ELF-1 (cell line): ENCODE measurements around the gene CCNG2.
A peak's percentile ranks its signal among the peaks of the same experiment; 100 is the strongest.

Experiments used
- DNase-seq: peaks from one replicate; pipeline ENCODE4 v3.0.0-alpha.2; 2016; ENCODE audit warnings: low read depth, low spot score

The CCNG2 gene

DNA sequence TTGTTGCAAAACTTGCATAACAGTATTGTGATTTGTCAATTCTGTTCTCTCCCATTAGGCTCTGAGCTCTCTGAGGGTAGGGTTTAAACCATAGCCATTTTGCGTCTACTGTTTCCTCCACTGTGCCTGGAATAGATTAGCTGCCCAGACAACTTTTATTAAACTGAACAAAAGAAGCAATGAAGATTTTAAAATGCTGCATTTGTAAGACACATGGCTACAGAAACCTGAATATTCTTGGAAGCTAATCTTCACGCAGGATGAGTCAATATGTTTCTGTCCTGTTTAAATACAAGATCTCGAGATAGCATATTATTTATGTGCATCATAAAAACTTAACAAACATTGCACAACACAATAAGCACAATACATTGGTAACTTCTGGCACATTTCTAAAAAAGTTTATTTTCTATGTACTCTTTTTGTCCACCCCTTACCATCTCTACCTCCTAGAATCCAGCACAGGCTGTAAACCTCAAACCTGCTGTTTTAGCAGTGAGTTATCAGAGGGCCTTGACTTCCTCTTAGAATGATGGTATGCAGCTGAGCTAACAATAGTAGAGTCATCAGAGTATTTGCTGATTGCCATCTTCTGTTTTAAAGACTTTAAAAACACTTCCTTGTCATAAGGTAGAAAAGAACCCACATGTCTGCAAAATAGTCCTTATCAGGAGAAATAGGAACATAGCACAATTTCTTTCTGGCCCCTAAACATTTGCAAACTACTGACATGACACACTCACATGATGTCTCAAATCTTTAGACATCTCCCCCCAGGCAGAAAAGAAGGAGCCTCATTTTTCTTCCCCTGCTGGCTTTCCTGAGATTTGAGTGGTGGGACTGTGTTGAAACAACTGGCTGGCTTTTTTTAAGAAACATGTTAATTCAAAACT is 10.6 kb upstream of the CCNG2 start:
- no peak for DNase-seq

DNA sequence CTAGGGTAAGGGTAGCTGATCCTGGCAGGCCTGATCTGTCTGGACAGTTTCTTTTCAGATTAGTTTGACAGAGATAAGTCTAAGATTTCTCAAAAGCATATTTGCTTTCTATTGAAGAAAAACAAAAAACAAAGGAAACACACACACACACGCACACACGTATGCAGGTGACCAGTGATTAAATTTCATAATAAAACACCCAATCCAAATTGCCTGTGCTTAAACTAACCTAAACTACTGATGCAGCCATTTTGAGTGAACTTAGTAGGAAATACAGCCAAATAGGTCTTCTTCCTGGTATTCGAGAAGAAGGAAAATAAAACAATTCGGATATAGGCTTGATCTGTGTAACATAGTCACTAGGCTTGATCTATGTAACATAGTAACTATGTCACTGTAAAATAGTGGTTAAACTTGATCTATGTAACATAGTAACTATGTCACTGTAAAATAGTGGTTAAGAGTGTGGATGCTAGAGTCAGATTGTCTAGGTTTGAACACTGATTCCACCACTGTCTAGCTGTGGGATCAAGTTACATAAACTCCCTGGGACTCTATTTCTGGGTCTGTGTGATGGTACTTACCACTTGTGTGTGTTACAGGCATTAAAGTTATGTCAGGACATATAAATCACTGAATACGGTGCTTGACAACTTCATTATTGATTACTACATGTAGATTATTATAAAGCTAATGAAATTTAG is 9.8 kb upstream of the CCNG2 start:
- DNase-seq, result no peak

DNA sequence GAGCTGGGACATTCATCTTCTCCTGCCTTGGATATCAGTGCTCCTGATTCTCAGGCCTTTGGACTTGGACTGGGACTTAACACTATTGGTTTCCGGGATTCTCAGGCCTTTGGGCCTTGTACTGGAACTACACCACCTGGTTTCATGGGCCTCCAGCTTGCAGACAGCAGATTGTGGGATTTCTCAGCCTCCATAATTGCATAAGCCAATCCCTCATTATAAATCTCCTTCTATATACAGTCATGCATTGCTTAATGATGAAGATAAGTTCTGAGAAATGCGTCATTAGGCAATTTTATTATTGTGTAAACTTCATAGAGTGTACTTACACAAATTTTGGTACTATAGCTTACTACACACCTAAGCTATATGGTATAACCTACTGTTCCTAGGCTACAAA is 8.9 kb upstream of the CCNG2 start:
- DNase-seq, result no peak

DNA sequence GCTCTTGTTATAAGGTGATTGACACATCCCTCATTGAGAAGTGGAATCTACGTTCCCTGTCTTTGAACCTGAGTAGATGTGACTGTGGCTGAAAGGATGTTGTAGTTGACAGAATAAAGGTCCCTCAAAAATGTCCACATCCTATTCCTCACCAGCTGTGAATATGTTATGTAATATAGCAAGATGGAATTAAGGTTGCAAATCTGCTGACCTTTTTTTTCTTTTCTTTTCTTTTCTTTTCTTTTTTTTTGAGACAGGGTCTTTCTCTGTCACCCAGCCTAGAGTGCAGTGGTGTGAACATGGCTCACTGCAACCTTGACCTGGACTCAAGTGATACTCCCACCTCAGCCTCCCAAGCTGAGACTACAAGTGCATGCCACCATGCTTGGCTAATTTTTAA is 7.2 kb upstream of the CCNG2 start:
- no peak for DNase-seq

DNA sequence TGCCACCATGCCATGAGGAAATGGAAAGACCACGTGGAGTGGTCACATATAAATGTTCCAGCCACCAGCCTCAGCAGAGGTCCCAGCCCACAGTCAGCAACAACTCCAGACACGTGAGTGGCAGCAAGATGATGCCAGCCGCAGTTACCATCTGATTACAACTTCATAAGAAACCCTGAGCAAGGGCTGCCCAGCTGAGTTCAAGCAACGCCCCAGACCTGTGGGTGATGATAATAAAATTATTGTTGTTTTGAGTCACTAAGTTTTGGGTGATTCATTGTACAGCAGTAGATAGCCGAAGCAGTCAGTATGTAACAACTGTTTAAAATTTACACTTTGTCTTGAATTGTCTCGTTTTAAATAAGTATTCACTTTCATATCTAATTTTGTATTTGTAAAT is 5.8 kb upstream of the CCNG2 start:
- no peak for DNase-seq

DNA sequence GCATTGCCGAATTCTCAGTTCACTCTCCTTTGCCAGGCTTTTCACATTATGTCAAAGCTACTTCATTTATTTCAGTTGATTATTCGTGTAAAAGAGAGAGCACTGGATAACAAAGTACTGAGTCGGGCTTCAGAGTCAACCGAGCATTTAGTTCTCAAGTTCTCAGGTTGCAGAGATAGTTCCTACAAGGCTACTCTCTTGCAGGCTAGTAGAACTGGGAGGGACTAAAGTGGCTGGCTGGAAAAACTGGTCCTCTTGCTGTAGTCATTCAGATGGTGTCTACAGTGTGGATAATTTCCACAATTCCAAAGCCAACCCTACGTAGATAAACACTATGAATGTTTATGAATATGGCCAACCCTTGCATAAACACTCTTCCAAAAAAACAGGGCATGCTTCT is 4.6 kb upstream of the CCNG2 start:
- no peak for DNase-seq

DNA sequence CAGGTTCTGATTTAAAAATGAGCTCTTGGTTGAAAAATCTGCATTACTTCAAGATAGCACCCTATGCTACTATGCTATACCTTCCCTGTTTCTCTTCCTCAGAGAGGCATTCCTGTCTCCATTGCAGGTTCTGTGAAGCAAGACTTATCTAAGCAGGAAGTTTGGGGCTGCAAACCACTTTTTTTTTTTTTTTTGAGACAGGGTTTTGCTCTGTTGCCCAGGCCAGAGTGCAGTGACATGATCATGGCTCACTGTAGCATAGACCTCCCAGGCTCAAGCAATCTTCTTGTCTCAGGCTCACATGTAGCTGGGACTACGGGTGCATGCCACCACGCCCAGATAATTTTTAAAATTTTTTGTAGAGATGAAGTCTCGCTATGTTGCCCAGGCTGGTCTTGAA is 4.0 kb upstream of the CCNG2 start:
- DNase-seq, result no peak

DNA sequence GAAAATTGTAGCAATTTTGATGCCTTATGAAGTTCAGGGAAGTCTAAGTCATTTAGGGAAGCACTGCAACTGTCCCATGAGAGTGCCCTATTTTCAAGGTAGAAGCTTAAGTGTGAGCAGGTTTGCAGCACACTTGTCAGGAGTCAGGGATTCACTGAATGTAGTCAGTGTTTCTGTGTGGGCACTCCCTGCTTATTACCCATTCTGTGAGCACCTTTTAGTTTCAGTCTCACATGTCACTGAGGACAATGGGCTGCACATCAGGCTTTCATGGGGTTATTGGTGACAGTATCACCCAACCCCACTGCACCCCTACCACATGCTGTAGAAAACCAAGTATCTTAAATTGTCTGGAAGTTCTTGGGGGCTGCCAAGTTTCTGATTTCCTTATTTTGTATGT is 2.9 kb upstream of the CCNG2 start:
- no peak for DNase-seq

DNA sequence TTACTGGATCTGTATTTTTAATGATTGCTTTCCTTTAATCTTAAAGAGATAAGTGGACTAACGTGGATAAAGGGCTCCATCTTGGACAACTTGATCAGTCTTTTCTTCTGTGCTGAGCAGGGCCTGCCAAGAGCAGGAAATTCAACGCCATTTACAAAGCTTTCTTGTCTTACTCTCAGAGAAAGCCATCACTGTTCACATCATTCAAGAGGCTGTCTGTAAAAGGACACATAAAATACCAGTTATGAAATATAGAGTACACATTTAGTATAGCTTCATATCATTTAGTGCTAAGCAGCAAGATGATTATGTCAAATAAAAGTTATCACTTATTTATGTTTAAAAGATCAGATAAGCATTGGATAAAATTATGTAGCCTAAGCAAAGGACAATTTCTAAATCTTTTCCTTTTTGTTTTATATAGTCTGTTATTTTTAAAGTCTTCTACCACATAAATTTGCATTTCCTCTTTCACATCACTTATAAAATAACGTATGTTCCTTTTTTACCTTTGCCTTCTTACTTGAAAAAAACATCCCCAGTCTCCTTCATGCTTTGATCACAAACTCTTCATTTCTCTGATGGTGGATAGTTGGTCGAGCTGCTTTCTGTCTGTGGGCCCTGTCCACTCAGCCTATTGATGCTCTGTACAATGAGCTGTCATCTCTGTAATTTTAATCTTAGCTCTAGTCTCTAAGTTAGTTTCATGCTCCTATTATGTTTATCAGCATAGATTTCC is 2.1 kb upstream of the CCNG2 start:
- DNase-seq, result no peak

DNA sequence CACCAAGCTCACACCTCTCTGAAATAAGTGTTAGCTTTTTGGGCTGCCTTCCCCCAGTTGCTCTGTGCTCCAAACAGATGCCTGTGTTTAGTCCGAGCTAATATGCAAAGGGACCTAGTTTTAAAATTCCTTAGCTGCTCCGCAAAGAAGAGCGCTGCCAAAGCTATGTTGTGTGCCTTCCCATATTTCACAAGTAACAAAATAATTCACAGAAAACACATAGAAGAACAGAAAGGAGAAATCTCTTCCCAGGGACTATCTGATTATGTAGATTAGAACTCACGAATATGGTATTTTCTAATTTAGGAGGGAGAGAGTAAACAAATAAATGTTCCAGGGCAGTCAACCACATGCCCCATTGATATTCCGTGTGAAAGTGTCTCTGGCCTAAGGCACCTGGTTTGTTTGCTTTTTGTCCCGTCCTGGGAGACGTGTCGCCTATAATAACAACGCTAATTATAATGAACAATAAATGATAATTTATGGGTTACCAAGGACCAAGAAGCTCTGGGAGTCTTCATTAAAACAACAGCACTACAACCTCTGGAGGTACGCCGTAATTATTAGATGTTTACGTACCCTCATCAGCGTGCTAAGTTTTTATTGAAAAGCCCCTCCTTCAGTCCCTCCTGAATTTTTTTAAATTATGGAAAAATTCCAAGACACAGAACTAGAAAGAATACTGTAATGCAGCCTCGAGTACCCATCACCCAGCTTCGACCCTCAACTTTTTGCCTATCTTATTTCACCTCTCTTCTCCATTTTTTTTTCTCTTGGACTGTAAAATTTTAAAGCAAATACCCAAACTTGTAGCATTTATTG is 1.2 kb upstream of the CCNG2 start:
- DNase-seq, result peak; percentile 43

DNA sequence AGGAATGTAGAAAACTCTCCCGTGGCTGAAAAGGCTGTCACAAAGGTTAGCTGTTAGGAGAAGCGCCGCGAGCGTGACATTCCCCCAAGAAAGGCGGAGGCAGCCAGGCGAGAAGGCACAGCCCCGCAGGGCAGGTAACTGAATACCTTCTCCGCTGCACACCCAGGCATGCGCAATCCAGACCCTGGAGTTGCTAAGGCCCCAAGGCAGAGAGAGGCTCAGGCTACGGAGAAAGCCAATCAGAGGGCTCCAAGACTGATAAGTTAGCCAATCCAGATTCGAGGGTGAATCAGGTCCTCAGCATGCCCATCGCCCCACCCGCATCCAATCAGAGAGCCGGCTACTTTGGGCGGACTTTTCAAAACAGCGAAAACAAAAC is 485 bp upstream of the CCNG2 start:
- peak; percentile 100 for DNase-seq

DNA sequence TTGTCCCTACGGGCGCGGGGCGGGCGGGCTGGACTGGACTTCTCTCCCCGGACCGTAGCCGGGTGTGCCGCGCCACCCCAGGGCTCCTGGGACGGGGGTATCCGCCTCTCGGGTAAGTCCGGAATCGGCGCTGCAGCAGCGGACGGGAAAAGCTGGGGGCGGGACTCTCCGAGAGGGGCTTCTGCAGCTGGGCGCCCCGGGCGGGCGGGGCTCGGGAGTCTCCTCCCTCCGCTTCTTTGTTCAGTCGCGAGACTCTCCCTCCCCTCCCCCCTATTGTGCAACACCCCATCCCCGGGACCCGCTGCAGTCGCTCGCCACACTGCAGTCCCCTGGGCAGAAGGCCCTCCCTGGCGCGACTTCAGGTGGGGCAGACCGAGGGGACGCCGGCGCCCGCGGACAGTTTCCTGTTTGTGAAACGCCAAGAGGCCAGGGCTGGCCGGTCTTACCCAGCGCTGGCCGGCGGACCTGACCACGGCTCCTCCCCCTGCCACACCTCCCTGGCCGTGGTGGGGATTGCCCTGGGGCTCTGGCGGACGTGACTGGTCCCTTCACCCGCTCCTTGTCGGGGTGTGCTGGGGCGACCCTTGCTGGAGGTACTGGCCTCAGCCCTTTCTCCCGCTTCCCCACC is 966 bp downstream of the CCNG2 start:
- DNase-seq, result peak; percentile 93

DNA sequence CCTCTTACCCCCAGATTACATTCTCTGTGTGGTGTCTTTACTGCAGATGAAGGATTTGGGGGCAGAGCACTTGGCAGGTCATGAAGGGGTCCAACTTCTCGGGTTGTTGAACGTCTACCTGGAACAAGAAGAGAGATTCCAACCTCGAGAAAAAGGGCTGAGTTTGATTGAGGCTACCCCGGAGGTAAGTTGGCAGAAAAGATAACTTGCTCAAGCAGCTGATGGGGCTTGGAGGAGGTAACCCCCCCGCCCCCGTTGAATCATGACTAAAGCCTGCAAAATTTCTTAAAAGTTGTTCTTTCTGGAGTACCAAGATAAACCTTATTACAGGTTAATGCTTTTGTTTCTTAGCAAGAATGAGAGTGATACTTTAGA is 1.5 kb downstream of the CCNG2 start:
- DNase-seq, result no peak

DNA sequence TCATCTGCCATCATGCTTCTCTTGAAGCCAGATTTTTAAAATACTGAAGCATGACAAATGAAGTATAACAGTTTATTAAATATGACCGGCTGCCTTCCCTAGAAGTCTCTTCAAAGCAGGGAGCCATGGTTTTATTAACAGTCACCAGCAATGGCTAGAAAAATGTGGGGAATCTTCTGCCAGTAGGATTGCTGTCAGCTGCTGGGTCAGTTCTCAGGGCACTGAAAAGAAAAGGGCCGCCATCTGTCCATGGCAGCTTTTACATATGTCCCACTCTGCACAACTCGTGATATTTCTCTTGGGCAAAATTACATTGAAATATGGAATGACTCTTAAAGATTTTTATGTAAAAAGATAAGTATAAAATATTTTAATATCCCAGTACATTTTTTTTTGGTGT is 2.8 kb downstream of the CCNG2 start:
- no peak for DNase-seq

DNA sequence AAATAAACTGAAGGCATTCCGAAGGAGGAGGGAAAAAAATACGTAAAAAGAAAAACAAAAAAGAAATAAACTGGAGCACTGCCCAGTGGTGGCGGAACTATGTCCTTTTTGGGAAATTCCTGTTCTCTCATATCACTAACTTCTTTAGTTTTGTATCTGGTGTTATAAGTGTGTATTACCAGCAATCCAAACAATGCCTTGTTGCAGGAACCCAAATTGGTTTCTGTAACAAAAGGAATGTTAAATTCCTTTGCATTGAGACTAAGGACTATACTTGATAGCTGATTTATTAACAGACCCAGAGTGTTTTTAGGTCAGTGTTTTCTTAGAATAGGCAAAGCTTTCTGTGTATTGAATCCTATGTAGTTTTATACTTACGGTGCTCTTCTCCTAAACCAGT is 6.6 kb downstream of the CCNG2 start:
- no peak for DNase-seq

DNA sequence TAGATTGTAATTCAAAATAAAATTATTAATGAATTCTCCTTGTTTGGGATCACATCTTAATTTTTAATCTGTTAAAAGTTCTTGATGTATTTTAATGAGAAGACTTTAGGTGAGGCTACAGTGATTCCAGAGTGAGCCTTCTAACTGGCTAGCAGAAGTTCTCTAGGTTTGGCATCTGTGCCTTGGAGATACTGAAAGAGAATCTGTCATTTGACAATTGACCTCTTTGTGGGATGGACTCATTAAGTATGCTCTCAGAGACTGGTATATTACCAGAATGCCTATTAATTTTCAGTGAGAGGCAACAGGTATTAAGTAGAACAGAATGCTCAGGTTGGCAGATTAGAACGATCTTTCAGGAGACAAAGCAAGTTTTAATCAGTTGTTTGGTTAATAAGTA is 10.2 kb downstream of the CCNG2 start:
- no peak for DNase-seq

DNA sequence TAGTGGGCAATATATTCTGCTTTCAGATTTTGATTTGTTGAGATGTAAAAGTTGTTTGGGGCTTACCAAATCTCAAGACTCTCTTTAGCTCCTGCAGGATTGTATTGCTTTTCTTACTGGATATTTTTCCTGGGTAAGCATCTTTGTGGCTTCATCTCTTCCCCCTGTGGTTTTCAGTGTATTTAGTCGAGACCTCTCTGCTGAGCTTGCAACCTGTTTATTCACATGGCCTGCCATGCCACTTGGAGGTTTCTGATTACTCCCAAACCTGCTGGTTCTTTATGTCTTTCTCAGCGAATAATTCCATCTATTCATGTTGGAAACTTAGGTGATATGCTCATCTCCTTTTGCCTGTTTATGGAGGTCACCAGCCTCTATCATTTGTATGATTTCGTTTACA is 10.9 kb downstream of the CCNG2 start:
- no peak for DNase-seq

DNA sequence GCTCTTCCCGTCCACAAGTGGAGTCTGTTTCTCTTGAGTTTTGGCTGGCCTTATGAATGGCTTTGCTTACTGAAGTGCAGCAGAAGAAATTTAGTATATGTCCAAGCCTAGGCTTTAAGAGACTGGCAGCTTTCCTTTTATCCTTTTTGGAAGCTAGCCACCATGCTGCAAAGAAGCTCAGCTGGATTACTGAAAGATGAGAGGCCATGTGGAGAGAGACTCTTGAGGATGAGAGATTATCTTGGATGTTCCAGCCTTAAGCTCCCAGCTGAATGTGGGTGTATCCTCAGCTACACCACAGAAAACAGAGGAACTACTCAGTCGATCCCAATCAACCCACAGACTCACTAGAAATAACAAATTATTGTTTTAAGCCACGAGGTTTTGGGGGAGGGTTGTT is 12.5 kb downstream of the CCNG2 start:
- no peak for DNase-seq

DNA sequence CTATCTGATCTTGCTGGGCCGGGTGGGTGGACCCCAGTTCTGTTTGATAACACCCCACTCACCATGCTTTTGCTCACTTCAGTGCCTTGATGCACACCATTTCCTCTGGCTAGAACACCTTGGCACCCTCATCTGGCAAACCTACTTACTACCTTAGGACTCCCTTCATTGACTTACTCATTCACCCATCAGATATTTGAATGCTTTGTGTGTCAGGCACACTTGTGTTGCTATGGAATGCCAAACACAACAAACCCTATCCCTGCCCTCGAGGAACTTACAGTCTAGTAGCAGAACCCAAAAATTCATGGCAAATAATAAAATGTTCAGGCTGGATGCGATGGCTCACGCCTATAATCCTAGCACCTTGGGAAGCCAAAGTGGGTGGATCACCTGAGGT is 13.9 kb downstream of the CCNG2 start:
- DNase-seq, result no peak

DNA sequence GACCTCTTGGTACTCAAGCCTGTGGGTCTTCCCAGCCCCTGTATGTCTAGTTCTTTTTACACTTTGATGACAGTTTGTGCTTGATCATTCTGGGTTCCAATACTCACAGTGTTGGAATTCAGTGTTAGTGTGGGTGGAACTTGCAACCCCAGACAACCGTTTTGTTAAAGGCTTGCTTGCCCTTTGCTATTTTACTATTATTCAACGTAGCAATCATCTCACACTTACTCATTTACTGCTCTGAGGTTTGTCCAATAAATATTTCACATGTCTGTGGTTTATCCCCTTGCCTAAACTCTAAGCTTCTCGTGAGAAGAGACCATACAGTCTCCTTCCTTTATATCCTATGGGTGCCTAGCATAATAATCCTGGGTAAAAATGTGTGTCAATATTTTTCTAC is 15.3 kb downstream of the CCNG2 start:
- DNase-seq, result no peak

DNA sequence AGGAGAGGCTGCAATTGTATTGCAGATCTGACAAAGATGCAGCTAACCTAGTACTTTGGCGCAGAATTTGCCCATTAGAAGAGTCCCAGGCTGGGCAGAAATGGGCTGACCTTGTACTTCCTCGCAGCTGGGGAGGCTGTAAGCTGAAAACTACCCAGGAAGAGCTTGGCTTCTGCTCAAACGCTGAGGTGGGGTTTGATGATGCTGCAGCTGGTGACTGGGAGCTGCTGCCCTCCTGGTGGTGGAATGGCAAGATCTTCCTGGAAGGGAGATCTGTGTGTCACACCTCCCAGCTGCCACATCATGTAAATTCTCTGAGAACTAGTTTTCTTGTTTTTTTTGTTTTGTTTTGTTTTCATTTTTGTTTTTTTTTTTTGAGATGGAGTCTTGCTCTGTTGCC is 17.4 kb downstream of the CCNG2 start:
- DNase-seq, result no peak
